H4 (cell line): Measurements from ENCODE around the gene MZT2A. TPM values are rescaled to one million over a fixed set of nuclear protein-coding genes. Genes with fewer than 3 reads are reported as not detected.
"Not testable (repeated sequence)": the region's sequence is repeated elsewhere in the genome, so short reads cannot be mapped to it uniquely, and the experiment has no call there.

ENCODE experiments used
- DNase-seq: peaks from one replicate; pipeline ENCODE4 v3.0.0-alpha.2; 2015; ENCODE audit warnings: low spot score
- total RNA-seq: library from RNA; depleted of rRNA; stranded (reverse); fragments of >200 nt; shearing (Covaris generic); gene quantifications from 2 replicates; pipeline ENCODE4 v1.2.3, GENCODE V29; 2014

MZT2A gene
- total RNA-seq, 1 experiment from 2014 or later = 99.3 TPM

GRCh38 chr2:131520526-131520925, 28.3 kb upstream of the MZT2A start:
- DNase-seq = no peak

GRCh38 chr2:131519871-131520470, 27.8 kb upstream of the MZT2A start:
- not testable (repeated sequence) for DNase-seq

- DNase-seq = no peak
Observed at GRCh38 chr2:131519466-131519865, 27.3 kb upstream of the MZT2A start.

GRCh38 chr2:131518531-131518930, 26.3 kb upstream of the MZT2A start:
- not testable (repeated sequence) for DNase-seq

GRCh38 chr2:131517856-131518255, 25.7 kb upstream of the MZT2A start:
- not testable (repeated sequence) for DNase-seq

GRCh38 chr2:131517106-131517831, 25.1 kb upstream of the MZT2A start:
- no peak for DNase-seq

- not testable (repeated sequence) for DNase-seq
Observed at GRCh38 chr2:131516621-131517020, 24.4 kb upstream of the MZT2A start.

- no peak for DNase-seq
Observed at GRCh38 chr2:131516011-131516410, 23.8 kb upstream of the MZT2A start.

- DNase-seq = not testable (repeated sequence)
Observed at GRCh38 chr2:131515235-131515634, 23.0 kb upstream of the MZT2A start.

GRCh38 chr2:131514408-131515166, 22.4 kb upstream of the MZT2A start:
- DNase-seq = not testable (repeated sequence)

- not testable (repeated sequence) for DNase-seq
Observed at GRCh38 chr2:131511969-131512870, 20.0 kb upstream of the MZT2A start.

GRCh38 chr2:131511291-131511968, 19.2 kb upstream of the MZT2A start:
- not testable (repeated sequence) for DNase-seq

GRCh38 chr2:131509615-131510014, 17.4 kb upstream of the MZT2A start:
- DNase-seq = no peak

GRCh38 chr2:131504082-131504750, 12.0 kb upstream of the MZT2A start:
- not testable (repeated sequence) for DNase-seq

GRCh38 chr2:131503587-131503986, 11.4 kb upstream of the MZT2A start:
- not testable (repeated sequence) for DNase-seq

- not testable (repeated sequence) for DNase-seq
Observed at GRCh38 chr2:131498321-131498973, 6.2 kb upstream of the MZT2A start.

GRCh38 chr2:131495506-131495905, 3.3 kb upstream of the MZT2A start:
- DNase-seq = not testable (repeated sequence)

GRCh38 chr2:131493199-131493968, 1.2 kb upstream of the MZT2A start:
- DNase-seq = no peak
